Psoas muscle (tissue), 8 donors: Measurements from ENCODE around the gene ARHGEF12. TPM values are rescaled to one million over a fixed set of nuclear protein-coding genes. Genes with fewer than 3 reads are reported as not detected.

Experiments
- ATAC-seq, 4 donors: fragments of 200-7000 bp; cut with Tn5 transposase; one replicate each; pipeline ENCODE4 v1.9.1; 2020; ENCODE audit warnings: moderate library complexity in 3 of 4, mild to moderate bottlenecking in 2 of 4
- DNase-seq, 2 donors: peaks; one replicate each; pipeline ENCODE4 v3.0.0-alpha.2; 2020
- H3K27ac ChIP-seq: fragments of 200-600 bp; one replicate; pipeline ENCODE4 v1.8.0; 2022
- H3K27me3 ChIP-seq, 3 donors: fragments of 200-600 bp in 1 of 3; one replicate each; pipeline versions ENCODE4 v1.6.1 to v1.8.0; 2013 to 2022; ENCODE audit warnings: low read length in 2 of 3, mild to moderate bottlenecking in 2 of 3, moderate library complexity in 1 of 3; ENCODE audit not compliant: insufficient read depth in 3 of 3
- H3K36me3 ChIP-seq, 2 donors: fragments of 200-600 bp in 1 of 2; one replicate each; pipeline versions ENCODE4 v1.6.1 to v1.8.0; 2013 to 2022; ENCODE audit warnings: low read depth in 1 of 2, mild to moderate bottlenecking in 1 of 2, moderate library complexity in 1 of 2; ENCODE audit not compliant: insufficient read depth in 1 of 2
- H3K4me1 ChIP-seq: fragments of 200-600 bp; one replicate; pipeline ENCODE4 v1.8.0; 2022
- H3K4me3 ChIP-seq: fragments of 200-600 bp; one replicate; pipeline ENCODE4 v1.8.0; 2022; ENCODE audit warnings: mild to moderate bottlenecking
- H3K9me3 ChIP-seq: fragments of 200-600 bp; one replicate; pipeline ENCODE4 v1.8.0; 2022
- WGBS, 3 donors: extraction: QIAGEN DNeasy Blood & Tissue Kit; methylation state at CpG; one replicate each; pipeline versions ENCODE4 v1.1.6 to v1.1.7; 2013; 5-methylcytosine and 5-hydroxymethylcytosine counted together
- intact Hi-C, 2 donors: fragments of 100-400 bp; cut with DNase I; formaldehyde crosslinking; loops; one replicate each; pipeline versions ENCODE4 v1.11.0 to v1.14.2; 2022
- polyA plus RNA-seq, 3 donors: library from polyadenylated mRNA; stranded (reverse); fragments of 200-250 nt; gene quantifications; one replicate each; pipeline ENCODE4 v1.2.3, GENCODE V29; 2013
- total RNA-seq, 4 donors: library from RNA; stranded (reverse); fragmentation: NEBNext Ultra II Directional in 2 of 4; extraction: Animal tissue kit (Norgen Biotek cat#: 25700) in 2 of 4; gene quantifications; one replicate each; pipeline versions ENCODE4 v1.2.1 to v1.2.4, GENCODE V29; 2021 to 2023
- TF ChIP-seq, protein P1 (sequence below): fragments of 200-600 bp; IDR thresholded peaks from one replicate; pipeline ENCODE4 v1.8.0; 2022; ENCODE audit warnings: antibody characterized with exemption
- donor health status: healthy with polysubstance abuse.
- donor health status: DM: no; HTN: no; CAD: no; lungs with moderate emphysema.
- donor health status: Bipolar disorder and iron deficiency.
- donor health status: healthy.
- donor health status: DM: yes; HTN: yes; CAD: no.
- donor health status: DM: no; HTN: no; CAD: no.
- donor health status: DM: no; HTN: no; CAD: no.
- donor health status: DM: yes; HTN: yes; CAD: no.

Gene ARHGEF12
- total and polyA plus RNA-seq, 7 donors = 14.8 to 102 (median 45.6) TPM

DNA sequence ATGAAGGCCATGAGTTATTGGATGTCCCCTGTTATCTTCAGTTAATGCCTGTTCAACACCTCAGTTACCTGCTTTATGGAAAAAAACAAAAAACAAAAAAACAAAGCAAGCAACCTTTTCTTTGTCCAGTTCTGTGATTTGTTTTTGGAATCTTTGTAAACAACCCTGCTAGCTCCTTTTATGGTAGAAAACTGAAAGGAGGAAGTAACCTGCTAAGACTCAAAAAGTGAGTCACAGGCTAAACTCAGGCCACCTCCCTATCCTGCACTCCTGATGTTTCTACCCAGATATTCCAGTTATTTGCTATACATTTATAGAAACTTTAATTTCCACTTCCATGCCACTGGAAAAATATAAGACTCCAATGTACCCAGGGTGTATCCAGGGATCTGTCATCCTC is 31.7 kb upstream of the ARHGEF12 start:
- Histone ChIP-seq H3K4me3 (no peak overlapping the region), H3K27me3 (peaks cover 0 to 2% (median 2%) of the 10 kb centered on the region in 3 donors), H3K27ac (no peak overlapping the region), H3K4me1 (no peaks in the 10 kb centered on the region), H3K36me3 (no peaks in the 10 kb centered on the region), H3K9me3 (no peaks in the 10 kb centered on the region)
- no peak for ATAC-seq
- intact Hi-C loops = loop anchor here in 1 of 2 donors (5.0 kb wide), 1 partner anchor 132 kb away; no protein-coding TSS in a partner anchor
- no peak for DNase-seq
- TF ChIP-seq, protein P1, sequence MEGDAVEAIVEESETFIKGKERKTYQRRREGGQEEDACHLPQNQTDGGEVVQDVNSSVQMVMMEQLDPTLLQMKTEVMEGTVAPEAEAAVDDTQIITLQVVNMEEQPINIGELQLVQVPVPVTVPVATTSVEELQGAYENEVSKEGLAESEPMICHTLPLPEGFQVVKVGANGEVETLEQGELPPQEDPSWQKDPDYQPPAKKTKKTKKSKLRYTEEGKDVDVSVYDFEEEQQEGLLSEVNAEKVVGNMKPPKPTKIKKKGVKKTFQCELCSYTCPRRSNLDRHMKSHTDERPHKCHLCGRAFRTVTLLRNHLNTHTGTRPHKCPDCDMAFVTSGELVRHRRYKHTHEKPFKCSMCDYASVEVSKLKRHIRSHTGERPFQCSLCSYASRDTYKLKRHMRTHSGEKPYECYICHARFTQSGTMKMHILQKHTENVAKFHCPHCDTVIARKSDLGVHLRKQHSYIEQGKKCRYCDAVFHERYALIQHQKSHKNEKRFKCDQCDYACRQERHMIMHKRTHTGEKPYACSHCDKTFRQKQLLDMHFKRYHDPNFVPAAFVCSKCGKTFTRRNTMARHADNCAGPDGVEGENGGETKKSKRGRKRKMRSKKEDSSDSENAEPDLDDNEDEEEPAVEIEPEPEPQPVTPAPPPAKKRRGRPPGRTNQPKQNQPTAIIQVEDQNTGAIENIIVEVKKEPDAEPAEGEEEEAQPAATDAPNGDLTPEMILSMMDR = no peak

DNA sequence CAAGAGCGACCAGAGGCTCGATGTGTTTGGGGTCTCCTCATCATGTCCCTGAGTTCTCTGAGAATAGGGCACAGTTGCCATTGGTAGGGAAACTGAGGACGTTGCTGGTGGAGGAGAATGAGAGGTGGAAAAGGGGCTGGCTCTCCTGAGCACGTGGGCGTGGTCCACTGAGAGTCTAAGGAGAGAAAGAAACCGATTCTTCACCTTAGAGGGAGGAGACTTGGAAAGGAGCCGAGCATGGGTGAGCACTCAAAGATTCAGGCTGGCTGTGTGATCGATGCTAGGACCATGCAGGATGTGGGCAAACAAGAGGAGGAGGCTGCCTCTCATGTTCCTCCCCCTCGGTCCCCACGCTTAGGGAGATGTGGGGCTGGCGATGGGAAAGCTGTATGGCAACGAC is 30.9 kb upstream of the ARHGEF12 start:
- TF ChIP-seq, protein P1 = no peak
- Histone ChIP-seq H3K9me3 (no peaks in the 10 kb centered on the region), H3K4me3 (no peak overlapping the region), H3K36me3 (no peaks in the 10 kb centered on the region), H3K27me3 (peaks cover 0 to 9% (median 2%) of the 10 kb centered on the region in 3 donors), H3K4me1 (no peaks in the 10 kb centered on the region), H3K27ac (no peak overlapping the region)
- WGBS, 3 donors = 81 to 84% (median 83%) methylated on average over 12 of the region's 12 CpGs
- intact Hi-C loops = no loop called here
- ATAC-seq = no peak
- no peak for DNase-seq

DNA sequence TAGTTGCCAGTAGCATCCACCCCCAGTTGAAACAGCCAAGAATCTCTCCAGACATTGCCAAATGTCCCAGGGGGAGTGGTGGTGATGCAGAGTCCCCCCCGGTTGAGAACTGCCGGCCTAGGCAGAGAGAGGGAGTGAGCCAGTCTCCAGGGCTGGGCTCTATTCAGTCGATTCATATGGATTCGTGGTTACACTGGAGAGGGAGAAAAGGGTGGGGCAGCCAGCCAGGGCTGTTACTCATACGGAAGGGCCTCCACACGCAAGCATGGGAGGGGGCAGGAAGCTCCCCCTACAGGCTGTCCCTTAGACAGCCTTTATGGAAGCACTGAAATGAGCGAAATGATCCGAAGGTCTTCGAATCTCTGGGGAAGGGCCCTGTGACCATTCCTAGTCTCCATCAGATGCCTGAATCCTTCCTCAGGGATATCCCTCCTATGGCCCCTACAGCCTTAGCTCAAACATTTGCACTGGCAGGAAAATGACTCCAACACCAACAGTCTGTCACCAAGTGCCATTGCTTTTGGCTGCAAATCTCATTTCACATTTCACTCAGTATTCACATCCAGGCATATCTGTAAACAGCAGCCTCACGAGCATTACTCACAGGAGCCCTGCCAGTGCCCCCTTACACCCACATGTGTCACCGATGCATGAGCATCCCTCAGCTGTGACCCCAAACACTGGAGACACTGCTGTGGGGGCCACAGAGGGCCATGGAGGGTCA is 29.5 kb upstream of the ARHGEF12 start:
- 46 to 57% (median 49%) methylated on average over 11 of the region's 11 CpGs for WGBS, 3 donors
- ATAC-seq = no peak

DNA sequence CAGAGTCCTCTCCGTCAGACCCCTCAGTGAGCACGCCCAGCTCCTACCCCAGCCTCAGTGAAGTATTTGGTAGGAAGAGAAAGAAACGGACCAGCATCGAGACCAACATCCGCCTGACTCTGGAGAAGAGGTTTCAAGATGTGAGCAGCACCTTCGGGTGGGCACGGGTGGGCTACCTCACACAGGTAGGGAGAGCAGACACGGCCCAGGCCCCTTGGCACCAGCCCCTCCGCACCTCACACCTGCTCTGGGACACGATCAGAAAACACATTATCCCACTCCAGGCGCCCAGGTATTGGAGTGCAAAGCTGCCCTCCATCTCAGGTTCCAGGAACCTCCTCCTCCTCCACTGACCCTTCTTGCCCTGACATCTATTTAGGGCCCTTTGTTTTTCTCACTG is 28.7 kb upstream of the ARHGEF12 start:
- no peak for ATAC-seq
- H3K4me3 ChIP-seq = no peak overlapping the region
- peaks cover 0 to 18% (median 2%) of the 10 kb centered on the region in 3 donors for H3K27me3 ChIP-seq
- WGBS, 3 donors = 89 to 96% (median 92%) methylated on average over 11 of the region's 11 CpGs
- no peaks in the 10 kb centered on the region for H3K9me3 ChIP-seq
- TF ChIP-seq, protein P1 = no peak
- H3K27ac ChIP-seq = no peak overlapping the region
- no peaks in the 10 kb centered on the region for H3K4me1 ChIP-seq
- H3K36me3 ChIP-seq = no peaks in the 10 kb centered on the region
- intact Hi-C loops = no loop called here
- no peak for DNase-seq

More for the DNA sequence above, 29.5 kb upstream of the ARHGEF12 start:
- TF ChIP-seq, protein P1 = peak; percentile 7
- no peaks in the 10 kb centered on the region for H3K36me3 ChIP-seq
- no peak overlapping the region for H3K27ac ChIP-seq
- no peak for DNase-seq
- H3K9me3 ChIP-seq = no peaks in the 10 kb centered on the region
- H3K27me3 ChIP-seq = peaks cover 0 to 18% (median 2%) of the 10 kb centered on the region in 3 donors
- H3K4me3 ChIP-seq = no peak overlapping the region
- H3K4me1 ChIP-seq = no peaks in the 10 kb centered on the region
- intact Hi-C loops = no loop called here

DNA sequence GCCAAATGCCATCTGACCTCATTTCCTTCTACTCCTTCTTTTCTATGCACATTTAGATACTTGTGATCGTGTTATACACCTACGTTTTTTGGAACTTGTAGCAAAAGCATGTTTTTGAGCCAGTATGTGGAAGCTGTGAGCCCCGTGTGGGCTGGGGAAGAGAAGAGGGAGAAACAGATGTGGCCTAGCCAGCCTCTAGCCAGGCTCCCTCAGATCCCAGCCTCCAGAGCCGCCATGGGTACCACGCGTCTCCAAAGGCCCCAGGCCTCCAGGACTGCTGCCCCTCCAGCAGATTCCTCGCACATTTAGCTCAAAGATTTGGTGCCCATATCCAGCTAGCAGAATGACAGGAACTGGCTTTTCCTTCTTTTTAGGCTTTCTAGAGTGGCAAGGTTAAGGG is 28.1 kb upstream of the ARHGEF12 start:
- ATAC-seq = no peak
- TF ChIP-seq, protein P1 = no peak
- intact Hi-C loops = no loop called here

More for the DNA sequence above, 28.1 kb upstream of the ARHGEF12 start:
- 85 to 93% (median 89%) methylated on average over 7 of the region's 7 CpGs for WGBS, 3 donors
- Histone ChIP-seq H3K4me1 (no peaks in the 10 kb centered on the region), H3K27ac (no peak overlapping the region), H3K9me3 (no peaks in the 10 kb centered on the region), H3K4me3 (no peak overlapping the region), H3K36me3 (no peaks in the 10 kb centered on the region), H3K27me3 (peaks cover 0 to 18% (median 2%) of the 10 kb centered on the region in 3 donors)
- DNase-seq = no peak
